ENCODE measurements around the gene AMT. TPM values are rescaled to one million over a fixed set of nuclear protein-coding genes. Genes with fewer than 3 reads are reported as not detected.

The AMT gene
- polyA plus RNA-seq, 2 of the 4 experiments (the other 2 are of a cell fraction) = 0.83 to 1.4 TPM

GRCh38 chr3:49385617-49386016 is 36.7 kb downstream of the AMT start:
- POLR2A ChIA-PET = interaction anchor here (0.7 kb wide), 1 partner anchor 23 kb away, joined by 6 read pairs; no protein-coding TSS in a partner anchor
- FAIRE-seq (no peak), ATAC-seq (no peak), DNase-seq (ENCODE audit: low read depth in 1 of 2, low spot score in 1 of 2) (no peak)
- CTCF ChIA-PET = interaction anchor here (0.8 kb wide), 1 partner anchor 9 kb away, joined by 3 read pairs; no protein-coding TSS in a partner anchor
- Histone ChIP-seq H3K9me3 (no peaks in the 10 kb centered on the region), H3K27ac (no peak overlapping the region), H3K4me3 (no peak overlapping the region), H3K4me2 (no peak overlapping the region), H3K4me1 (peaks cover 10% of the 10 kb centered on the region)
- WGBS (ENCODE audit: missing lambda C conversion rate) = 97% methylated on average over 1 of the region's 1 CpG
- TF ChIP-seq CBX8 (IDR thresholded peaks at IDR 0.05) (no peak), MAFK (IDR thresholded peaks at IDR 0.05; ENCODE audit: partially characterized antibody) (peak; percentile 25)

GRCh38 chr3:49383387-49383786 is 38.9 kb downstream of the AMT start:
- Histone ChIP-seq H3K9me3 (0 out of 3 replicates have a peak, but pooled peaks cover 2% of the 10 kb centered on the region), H3K4me1 (peaks cover 11% of the 10 kb centered on the region), H3K27ac (no peak overlapping the region), H3K4me2 (no peak overlapping the region), H3K4me3 (no peak overlapping the region)
- no peak; a peak in 1 of 6 replicates for ATAC-seq
- CTCF ChIA-PET = no interaction called here
- no peak for FAIRE-seq
- 78% methylated on average over 5 of the region's 5 CpGs for WGBS (ENCODE audit: missing lambda C conversion rate)
- no peak for TF ChIP-seq HOXA7 (CRISPR knock-in tag; IDR thresholded peaks at IDR 0.05)
- no peak for TF ChIP-seq HOXB5 (CRISPR knock-in tag; IDR thresholded peaks at IDR 0.05)
- TF ChIP-seq BHLHE40 (IDR thresholded peaks at IDR 0.05; ENCODE audit: low read depth, low read length) = no peak
- no peak for TF ChIP-seq CBX2 (IDR thresholded peaks at IDR 0.05; ENCODE audit: borderline replicate concordance, low read depth)
- DNase-seq (ENCODE audit: low read depth in 1 of 2, low spot score in 1 of 2) = no peak
- POLR2A ChIA-PET = no interaction called here

GRCh38 chr3:49378249-49378895 is 43.9 kb downstream of the AMT start:
- Histone ChIP-seq H3K27ac (no peak overlapping the region), H3K4me2 (no peak overlapping the region), H3K4me3 (no peak overlapping the region), H3K9me3 (0 out of 3 replicates have a peak, but pooled peaks cover 3% of the 10 kb centered on the region), H3K4me1 (peaks cover 3% of the 10 kb centered on the region; the same call in 1 of the 3 replicates)
- no peak for DNase-seq (ENCODE audit: low read depth in 1 of 2, low spot score in 1 of 2)
- 88% methylated on average over 11 of the region's 11 CpGs for WGBS (ENCODE audit: missing lambda C conversion rate)
- POLR2A ChIA-PET = no interaction called here
- TF ChIP-seq ZFP36 (IDR thresholded peaks at IDR 0.05; ENCODE audit: borderline replicate concordance, partially characterized antibody) (no peak), SMC3 (IDR thresholded peaks at IDR 0.05) (no peak), ZC3H11A (IDR thresholded peaks at IDR 0.05) (no peak), POLR2A (IDR thresholded peaks at IDR 0.05; ENCODE audit: low read length) (no peak), POLR2AphosphoS2 (conservative IDR thresholded peaks at IDR 0.05; ENCODE audit: low read length) (no peak), PBX3 (IDR thresholded peaks at IDR 0.05) (no peak), E2F6 (IDR thresholded peaks at IDR 0.05; ENCODE audit: borderline replicate concordance, low read depth) (no peak), SREBF2 (IDR thresholded peaks at IDR 0.05) (no peak), KDM1A (IDR thresholded peaks at IDR 0.05; ENCODE audit: low read depth) (no peak), RCOR1 (IDR thresholded peaks at IDR 0.05; ENCODE audit: low read depth, low read length) (no peak), HOXB5 (CRISPR knock-in tag; IDR thresholded peaks at IDR 0.05) (no peak), FOSB (CRISPR knock-in tag; IDR thresholded peaks at IDR 0.05) (no peak), CTCF (IDR thresholded peaks at IDR 0.05) (no peak), RFX5 (IDR thresholded peaks at IDR 0.05) (no peak), TP53 (CRISPR knock-in tag; IDR thresholded peaks at IDR 0.05) (no peak), ESRRA (IDR thresholded peaks at IDR 0.05; ENCODE audit: borderline replicate concordance, low read length) (no peak)
- CTCF ChIA-PET = interaction anchor here (0.6 kb wide), 1 partner anchor 325 kb away, joined by 3 read pairs; no protein-coding TSS in a partner anchor
- no peak for FAIRE-seq
- no peak for ATAC-seq

Data from A549 (cell line).